NOMO-1 (cell line): Measurements from ENCODE around the gene TTC21B.

Experiments
- DNase-seq, 2 experiments: peaks; one replicate each; lab custom pipeline; 2025; ENCODE audit not compliant: unreplicated experiment in 2 of 2; lab: John Stamatoyannopoulos, UW

TTC21B gene

DNA sequence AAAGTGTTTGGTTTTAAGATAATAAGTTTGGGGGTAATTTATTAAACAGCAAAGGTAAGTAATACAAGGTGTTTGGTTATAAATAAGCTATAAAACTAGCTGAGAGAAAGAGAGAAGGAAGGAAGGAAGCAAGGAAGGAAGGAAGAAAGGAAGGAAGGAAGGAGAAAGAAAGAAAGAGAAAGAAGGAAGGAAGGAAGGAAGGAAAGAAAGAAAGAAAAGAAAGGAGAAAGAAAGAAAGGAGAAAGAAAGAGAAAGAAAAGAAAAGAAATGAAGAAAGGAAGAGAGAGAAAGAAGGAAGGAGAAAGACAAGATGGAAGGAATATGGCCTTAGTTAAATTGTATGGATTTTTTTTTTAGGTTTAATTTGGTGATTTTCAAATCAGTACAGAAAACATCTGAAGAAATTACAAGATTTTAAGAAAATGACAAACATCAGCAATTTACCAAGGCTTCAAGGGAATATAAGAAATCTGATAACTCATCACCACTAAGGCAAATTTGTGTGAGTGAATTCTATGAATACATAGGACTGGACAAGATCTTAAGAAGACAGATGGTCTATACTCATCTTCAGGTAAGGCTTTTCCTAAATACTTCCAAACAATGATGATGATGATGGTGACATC is 113.1 kb downstream of the TTC21B start:
- DNase-seq = no peak

- no peak for DNase-seq
These were observed 114.0 kb downstream of the TTC21B start for GRCh38 chr2:165839610-165840009.

DNA sequence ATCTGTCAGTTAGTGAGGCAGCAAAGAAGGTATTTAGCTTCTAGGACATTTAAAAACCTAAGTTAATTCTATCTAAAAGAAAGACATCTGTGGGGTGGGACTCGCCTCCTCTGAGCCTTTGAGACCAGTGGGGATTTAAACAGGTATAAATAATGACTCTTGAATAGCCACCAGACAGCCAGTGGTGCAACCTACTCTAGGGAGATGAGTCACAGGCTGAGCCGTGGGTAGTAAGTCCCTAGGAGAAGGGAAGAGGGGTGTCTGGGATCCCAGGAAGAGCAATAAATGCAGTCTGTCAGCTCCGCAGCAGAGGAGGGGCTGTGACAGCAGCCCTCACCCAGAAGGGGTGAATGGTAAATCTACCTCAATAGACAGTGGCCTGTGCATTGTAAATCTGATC is 116.5 kb downstream of the TTC21B start:
- DNase-seq = no peak

- no peak for DNase-seq
These were observed 118.2 kb downstream of the TTC21B start for GRCh38 chr2:165835363-165835762.

GRCh38 chr2:165833156-165833555 is 120.4 kb downstream of the TTC21B start:
- no peak for DNase-seq

GRCh38 chr2:165827921-165828276 is 125.7 kb downstream of the TTC21B start:
- DNase-seq = peak; percentile 30 to 61

DNA sequence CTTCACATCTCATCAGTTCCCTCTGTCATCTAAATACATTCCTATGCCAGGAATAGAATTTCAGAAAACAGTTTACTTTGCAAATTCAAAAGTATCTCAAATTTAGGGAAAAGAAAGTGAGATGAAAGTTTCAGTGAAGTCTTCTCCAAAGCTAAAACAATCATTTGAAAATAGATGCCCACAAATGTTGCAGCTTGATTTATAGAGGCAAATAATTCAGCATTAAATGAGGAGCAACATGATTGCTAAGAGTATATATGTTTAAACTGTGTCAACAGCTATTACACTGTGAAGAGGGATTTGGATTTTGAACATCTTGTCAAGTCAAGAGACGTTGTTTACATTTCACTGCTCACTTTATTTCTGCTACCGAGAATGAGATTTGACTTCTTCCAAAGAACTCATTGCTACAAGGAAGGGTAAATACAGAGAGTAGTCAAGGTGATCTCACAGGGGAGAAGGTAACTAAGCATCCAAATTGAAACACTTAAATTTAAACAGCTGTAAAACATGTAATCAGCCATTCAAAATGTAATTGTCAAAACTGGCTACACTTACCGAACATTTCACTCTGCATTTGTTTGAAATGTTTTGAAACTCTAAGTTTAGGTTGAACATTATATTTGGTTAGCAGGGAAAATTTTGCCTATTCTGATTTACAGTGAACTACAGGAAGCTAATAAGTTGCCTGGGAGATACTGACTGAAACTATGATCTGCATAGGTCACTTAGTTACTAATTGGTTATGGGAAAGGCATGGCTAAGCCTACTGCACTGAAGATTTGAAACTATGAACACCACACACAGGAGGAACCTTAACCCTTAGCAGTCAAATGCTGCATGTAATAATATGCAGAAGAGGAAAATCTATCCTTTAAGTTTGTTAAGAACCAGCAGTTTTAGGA is 126.3 kb downstream of the TTC21B start:
- DNase-seq = peak in 1 of 2 experiments; percentile 46

DNA sequence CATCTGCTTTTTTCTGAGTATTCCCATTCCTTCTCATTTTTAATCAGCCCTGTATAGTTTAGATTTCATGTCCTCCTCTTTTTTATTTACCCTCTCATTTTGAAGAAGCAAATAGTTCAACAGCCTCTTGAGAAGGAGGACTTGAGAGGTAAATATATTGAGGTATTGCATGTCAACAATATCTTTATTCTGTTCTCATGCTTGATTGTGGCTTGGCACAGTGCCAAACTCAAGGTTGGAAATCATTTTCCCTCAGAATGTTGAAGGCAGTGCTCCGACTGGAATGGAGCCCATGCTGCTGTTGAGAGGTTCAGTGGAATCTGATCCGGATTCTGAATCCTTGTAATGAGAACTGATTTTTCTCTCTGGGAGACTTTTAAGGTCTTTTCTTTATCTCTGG is 128.5 kb downstream of the TTC21B start:
- DNase-seq = no peak
